SH-SY5Y (cell line): Measurements from ENCODE around the gene FSIP2.

Experiments
- GATA2 ChIP-seq: IDR thresholded peaks from 2 replicates; pipeline ENCODE4 v1.6.1; 2011; ENCODE audit warnings: mild to moderate bottlenecking, low read depth, low read length
- GATA3 ChIP-seq: IDR thresholded peaks from 2 replicates; pipeline ENCODE4 v1.6.1; 2011; ENCODE audit warnings: low read depth, mild to moderate bottlenecking, low read length, moderate library complexity

GRCh38 chr2:185790361-185790760 is 51.8 kb downstream of the FSIP2 start:
- TF ChIP-seq GATA2 (no peak), GATA3 (no peak)
